ENCODE data around the gene CERS2.

Gene CERS2, protein sequence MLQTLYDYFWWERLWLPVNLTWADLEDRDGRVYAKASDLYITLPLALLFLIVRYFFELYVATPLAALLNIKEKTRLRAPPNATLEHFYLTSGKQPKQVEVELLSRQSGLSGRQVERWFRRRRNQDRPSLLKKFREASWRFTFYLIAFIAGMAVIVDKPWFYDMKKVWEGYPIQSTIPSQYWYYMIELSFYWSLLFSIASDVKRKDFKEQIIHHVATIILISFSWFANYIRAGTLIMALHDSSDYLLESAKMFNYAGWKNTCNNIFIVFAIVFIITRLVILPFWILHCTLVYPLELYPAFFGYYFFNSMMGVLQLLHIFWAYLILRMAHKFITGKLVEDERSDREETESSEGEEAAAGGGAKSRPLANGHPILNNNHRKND

GRCh38 chr1:150974580-150975478, at the start of gene CERS2:
CERS2 (minus strand) TSS chr1:150974835; CDS start chr1:150969090, 5,745 bp downstream.
- no peak for TF ChIP-seq CTCF (IDR thresholded peaks at IDR 0.05; ENCODE audit: low read depth, low read length)
- peak; percentile 50 for DNase-seq (ENCODE audit: extremely low read depth, low read depth)

GRCh38 chr1:151013518-151013917, 38.9 kb upstream of the CERS2 start:
- DNase-seq (ENCODE audit: extremely low read depth, low read depth) = no peak
- TF ChIP-seq CTCF (IDR thresholded peaks at IDR 0.05; ENCODE audit: low read depth, low read length) = no peak

DNA sequence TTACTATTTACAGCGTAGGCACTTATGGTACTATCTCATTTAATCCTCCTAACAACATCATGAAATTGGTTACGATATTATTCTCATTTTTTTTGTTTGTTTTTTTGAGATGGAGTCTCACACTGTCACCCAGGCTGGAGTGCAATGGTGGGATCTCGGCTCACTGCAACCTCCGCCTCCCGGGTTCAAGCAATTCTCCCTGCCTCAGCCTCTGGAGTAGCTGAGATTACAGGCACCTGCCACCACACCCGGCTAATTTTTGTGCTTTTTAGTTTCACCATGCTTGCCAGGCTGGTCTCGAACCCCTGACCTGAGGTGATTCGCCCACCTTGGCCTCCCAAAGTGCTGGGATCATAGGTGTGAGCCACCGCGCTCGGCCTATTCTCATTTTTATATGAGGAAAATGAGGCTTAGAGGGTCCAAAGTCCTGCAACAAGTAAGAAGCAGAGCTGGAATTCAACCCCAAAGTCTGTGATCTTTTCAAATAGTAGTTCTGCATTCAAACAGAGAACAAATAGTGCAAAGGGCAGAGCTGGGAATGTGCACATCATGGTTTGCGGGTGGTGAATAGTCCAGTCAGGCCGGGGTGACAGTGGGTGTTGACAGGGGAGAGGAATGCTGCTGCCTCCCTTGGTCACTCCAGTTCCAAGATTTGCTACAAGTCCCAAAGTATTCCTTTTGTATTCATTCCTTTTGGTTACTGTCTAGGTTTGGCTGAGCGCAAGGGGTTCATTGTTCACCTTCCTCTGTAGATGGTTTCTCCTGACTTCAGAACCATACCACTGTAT, 38.2 kb upstream of the CERS2 start:
- DNase-seq (ENCODE audit: extremely low read depth, low read depth) = no peak
- no peak for TF ChIP-seq CTCF (IDR thresholded peaks at IDR 0.05; ENCODE audit: low read depth, low read length)

- no peak for DNase-seq (ENCODE audit: extremely low read depth, low read depth)
- TF ChIP-seq CTCF (IDR thresholded peaks at IDR 0.05; ENCODE audit: low read depth, low read length) = no peak
Measured at GRCh38 chr1:151011154-151011850, 36.7 kb upstream of the CERS2 start.

DNA sequence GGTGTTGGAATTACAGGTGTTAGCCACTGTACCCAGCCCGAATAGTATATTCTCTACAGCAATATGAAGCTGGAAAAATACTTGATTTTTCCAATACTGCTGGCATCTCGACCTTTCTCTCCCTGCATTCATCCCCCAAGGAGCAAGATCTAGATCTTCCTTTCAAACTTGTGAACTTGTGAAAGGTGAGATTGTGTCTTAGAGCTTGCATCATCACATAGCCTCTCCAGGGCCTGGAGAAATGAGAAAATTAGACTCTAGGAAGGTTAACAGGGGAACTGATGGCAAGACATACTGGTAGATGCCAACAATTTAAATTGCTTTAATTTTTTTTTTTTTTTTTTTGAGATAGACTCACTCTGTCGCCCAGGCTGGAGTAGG, 35.7 kb upstream of the CERS2 start:
- DNase-seq (ENCODE audit: extremely low read depth, low read depth) = no peak
- TF ChIP-seq CTCF (IDR thresholded peaks at IDR 0.05; ENCODE audit: low read depth, low read length) = no peak

GRCh38 chr1:151009674-151010345, 35.2 kb upstream of the CERS2 start:
- no peak for DNase-seq (ENCODE audit: extremely low read depth, low read depth)
- TF ChIP-seq CTCF (IDR thresholded peaks at IDR 0.05; ENCODE audit: low read depth, low read length) = no peak

All from AG09319 (cell line).